GM21786 (cell line): ENCODE measurements around the gene ZMAT5.

Experiments used
- ATAC-seq: cut with Tn5 transposase; IDR thresholded peaks from one replicate; pipeline ENCODE4 v1.9.1; 2021; ENCODE audit not compliant: unreplicated experiment

ZMAT5 gene

GRCh38 chr22:29691636-29692326 lies 75.0 kb downstream of the ZMAT5 start:
- ATAC-seq: no peak

GRCh38 chr22:29690476-29690875 lies 76.3 kb downstream of the ZMAT5 start:
- no peak for ATAC-seq

- ATAC-seq: no peak
These were observed 77.0 kb downstream of the ZMAT5 start for GRCh38 chr22:29689880-29690213.

- ATAC-seq: no peak
These were observed 77.5 kb downstream of the ZMAT5 start for GRCh38 chr22:29689206-29689879.

GRCh38 chr22:29684244-29684643 lies 82.6 kb downstream of the ZMAT5 start:
- no peak for ATAC-seq

GRCh38 chr22:29683536-29683935 lies 83.3 kb downstream of the ZMAT5 start:
- no peak for ATAC-seq
